Left colon (tissue), 2 donors: ENCODE measurements around the gene ACMSD. TPM values are rescaled to one million over a fixed set of nuclear protein-coding genes. Genes with fewer than 3 reads are reported as not detected.
"Not testable (repeated sequence)": the region's sequence is repeated elsewhere in the genome, so short reads cannot be mapped to it uniquely, and the experiment has no call there.

ENCODE experiments used
- ATAC-seq: fragments of 200-7000 bp; cut with Tn5 transposase; one replicate; pipeline ENCODE4 v1.9.1; 2020; ENCODE audit warnings: mild to moderate bottlenecking, moderate library complexity
- DNase-seq, 2 donors: peaks; one replicate each; pipeline ENCODE4 v3.0.0-alpha.2; 2020
- intact Hi-C, 2 donors: fragments of 100-400 bp; cut with DNase I in 1 of 2; cut with micrococcal nuclease in 1 of 2; formaldehyde crosslinking; loops; one replicate each; pipeline versions ENCODE4 v1.11.2 to v1.14.0; 2022; cut with DNase I, micrococcal nuclease
- total RNA-seq, 2 donors: library from RNA; stranded (reverse); fragmentation: NEBNext Ultra II Directional; extraction: Animal tissue kit (Norgen Biotek cat#: 25700); gene quantifications; one replicate each; pipeline ENCODE4 v1.2.1, GENCODE V29; 2021
- donor health status: DM: no; HTN: no; CAD: no.
- donor health status: DM: yes; HTN: yes; CAD: no.

ACMSD gene
- total RNA-seq, 2 donors from 2014 or later, result not detected

DNA sequence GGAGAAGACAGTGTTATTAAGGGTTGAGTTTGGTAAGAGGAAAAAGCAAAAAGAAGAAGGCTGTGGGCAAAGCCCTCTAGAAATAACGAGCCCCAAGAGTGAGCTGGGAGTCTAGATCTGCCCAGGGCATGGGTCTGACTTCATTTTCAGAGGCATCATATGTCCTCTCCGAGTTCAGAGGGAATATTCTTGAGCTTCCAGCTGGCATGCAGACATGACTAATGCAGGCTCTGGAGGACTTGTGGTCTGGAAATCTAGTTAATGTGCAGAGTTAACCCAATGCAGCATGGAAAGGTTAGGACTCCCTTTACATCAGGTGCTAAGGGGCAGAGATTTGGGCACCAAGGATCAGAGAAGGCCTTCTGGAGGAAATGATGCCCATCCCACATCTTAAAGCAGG, 7.3 kb downstream of the ACMSD start:
- intact Hi-C loops, result no loop called here
- DNase-seq (no peak), ATAC-seq (no peak)

DNA sequence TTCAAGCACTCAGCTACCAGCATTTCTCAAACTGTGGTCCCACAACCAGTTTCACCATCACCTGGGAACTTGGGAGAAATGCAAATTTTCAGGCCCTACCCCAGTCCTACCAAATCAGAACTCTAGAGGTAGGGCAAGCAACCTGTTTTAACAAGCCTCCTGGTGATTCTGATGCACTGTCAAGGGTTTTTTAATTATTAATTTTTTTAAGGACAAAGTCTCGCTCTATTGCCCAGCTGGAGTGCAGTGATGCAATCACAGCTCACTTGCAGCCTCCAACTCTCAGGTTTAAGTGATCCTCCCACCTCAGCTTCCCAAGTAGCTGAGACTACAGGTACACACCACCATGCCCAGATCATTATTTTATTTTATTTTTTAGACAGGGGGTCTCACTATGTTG, 7.8 kb downstream of the ACMSD start:
- intact Hi-C loops, result no loop called here
- no peak for ATAC-seq
- no peak for DNase-seq

DNA sequence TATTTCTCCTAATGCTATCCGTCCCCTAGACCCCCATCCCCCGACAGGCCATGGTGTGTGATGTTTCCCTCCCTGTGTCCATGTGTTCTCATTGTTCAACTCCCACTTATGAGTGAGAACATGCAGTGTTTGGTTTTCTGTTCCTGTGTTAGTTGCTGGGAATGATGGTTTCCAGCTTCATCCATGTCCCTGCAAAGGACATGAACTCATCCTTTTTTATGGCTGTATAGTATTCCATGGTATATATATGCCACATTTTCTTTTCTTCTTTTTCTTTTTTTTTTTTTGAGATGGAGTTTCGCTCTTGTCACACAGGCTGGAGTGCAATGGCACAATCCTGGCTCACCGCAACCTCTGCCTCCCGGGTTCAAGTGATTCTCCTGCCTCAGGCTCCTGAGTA, 9.2 kb downstream of the ACMSD start:
- intact Hi-C loops, DNase-seq, ATAC-seq: not testable (repeated sequence)

DNA sequence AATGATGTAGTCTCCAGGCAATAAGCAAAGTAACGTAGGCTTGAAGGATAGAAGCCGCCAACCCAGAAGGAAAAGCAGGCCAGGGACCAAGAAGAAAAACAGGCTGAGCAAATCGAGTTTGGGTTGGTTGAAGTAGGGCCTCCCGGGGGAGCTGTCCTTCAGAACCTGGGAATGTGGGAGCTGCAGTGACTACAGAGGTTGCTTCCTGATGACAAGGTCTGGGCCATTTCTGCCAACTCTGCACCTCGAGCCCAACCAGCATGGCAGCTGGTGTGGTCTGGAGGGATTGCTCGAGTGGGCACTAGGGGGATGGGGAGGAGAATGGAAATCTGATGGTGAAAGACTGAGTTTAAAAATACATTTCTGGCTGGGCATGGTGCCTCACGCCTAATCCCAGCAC, 14.1 kb downstream of the ACMSD start:
- ATAC-seq (no peak), DNase-seq (no peak)
- intact Hi-C loops, result no loop called here

DNA sequence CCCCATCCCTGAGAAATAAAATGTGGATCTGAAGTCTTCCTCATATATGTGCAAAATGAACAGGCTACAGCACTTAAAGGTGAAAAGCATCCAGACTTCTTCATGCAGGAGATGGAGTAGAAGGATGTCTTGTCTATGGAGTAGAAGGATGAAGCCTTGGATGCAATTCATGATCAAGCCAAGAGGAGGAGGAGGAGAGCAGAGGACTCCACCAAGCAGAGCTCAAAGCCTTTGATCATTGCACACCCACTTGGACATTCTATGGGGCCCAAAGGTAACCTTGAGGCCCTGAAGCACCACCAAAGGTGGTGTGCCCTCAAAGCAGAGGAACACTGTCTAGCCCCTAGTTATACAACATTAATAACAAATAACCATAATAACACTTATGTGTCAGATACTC, 17.3 kb downstream of the ACMSD start:
- ATAC-seq (no peak), DNase-seq (no peak)
- intact Hi-C loops, result no loop called here

DNA sequence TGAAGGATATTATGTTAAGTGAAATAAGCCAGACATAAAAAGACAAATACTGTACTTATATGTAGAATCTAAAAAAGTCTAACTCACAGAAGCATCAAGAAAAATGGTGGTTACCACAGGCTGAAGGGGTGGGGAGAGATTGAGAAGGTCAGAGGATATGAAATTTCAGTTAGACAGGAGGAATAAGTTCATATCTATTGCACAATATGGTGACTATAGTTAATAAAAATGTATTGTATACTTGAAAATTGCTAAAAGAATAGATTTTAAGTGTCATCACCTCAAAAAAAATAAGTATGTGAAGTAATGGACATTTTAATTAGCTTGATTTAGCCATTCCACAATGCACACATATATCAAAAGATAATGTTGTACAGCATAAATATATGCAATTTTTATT, 19.8 kb downstream of the ACMSD start:
- intact Hi-C loops, result no loop called here
- ATAC-seq (no peak), DNase-seq (no peak)

DNA sequence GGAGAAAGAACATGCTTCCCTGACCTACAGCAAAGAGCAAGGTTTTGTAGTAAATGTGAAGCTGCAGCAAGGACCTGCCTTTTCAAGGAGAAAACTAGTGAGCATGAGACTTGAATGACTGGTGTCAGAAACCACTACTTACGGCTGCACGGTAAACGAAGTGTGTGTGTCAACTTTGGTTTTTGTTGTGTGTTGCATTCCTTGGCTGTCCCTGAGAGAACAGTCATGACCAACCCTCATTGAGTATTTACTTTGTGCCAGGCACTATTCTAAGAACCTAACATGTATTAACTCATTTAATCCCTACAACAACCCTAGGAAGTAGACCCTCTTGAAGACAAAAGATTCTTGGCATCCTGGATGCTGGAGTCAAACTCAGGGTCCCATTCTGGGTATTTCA, 22.8 kb downstream of the ACMSD start:
- ATAC-seq, result no peak
- intact Hi-C loops, result no loop called here
- no peak for DNase-seq

DNA sequence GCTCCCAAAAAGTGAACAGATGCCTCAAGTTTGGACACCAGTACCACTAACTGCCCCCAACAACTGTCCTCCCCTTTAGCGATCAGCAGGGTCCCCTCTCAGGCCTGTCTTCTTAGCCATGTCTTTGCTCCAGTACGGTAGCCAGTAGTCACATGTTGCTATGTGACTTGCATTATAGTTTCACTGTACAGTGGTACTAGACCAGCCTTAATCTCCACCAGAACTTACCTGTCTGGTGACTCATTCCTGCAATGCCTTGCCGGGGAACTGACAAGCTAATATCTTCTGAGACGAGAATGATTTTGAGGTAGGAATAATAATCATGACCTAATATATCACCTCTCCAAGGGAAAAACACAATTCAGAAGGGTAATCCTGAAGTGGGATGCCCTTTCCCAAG, 23.7 kb downstream of the ACMSD start:
- DNase-seq, result no peak
- ATAC-seq, result no peak
- intact Hi-C loops, result no loop called here

DNA sequence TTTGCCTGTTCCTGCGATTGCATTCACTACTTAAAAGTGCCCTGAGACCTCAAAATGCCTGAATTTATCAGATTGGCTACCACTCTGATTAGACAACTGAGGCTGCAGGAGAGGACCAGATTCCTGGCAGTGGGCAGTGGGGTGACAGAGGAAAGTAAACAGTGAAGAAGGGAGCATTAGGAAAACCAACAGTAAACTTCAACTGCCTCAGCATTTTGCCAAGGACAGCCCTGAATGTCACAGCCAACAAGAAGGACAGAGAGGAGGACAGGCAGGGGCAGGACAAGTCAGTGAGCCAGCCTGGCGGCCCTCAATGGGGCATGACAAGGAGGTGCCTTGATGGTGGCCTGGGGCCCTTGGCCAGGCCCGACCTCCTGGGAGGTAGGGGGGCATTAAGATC, 24.3 kb downstream of the ACMSD start:
- intact Hi-C loops, result no loop called here
- no peak for ATAC-seq
- no peak for DNase-seq

DNA sequence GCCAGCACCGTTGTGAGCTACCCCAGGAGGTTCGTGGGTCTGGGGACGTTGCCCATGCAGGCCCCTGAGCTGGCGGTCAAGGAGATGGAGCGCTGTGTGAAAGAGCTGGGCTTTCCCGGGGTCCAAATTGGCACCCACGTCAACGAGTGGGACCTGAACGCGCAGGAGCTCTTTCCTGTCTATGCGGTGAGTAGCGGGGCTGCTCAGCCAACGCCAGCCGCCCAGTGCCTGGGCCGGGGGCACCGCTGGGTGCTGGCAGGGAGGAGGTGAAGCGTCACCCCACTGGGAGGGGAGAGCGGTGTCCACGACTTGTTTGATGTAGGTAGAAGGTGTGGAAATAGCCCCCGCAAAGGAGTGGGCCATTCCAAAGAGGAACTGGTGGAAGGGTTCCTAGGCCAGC, 25.0 kb downstream of the ACMSD start:
- DNase-seq (no peak), ATAC-seq (no peak)
- intact Hi-C loops, result no loop called here

DNA sequence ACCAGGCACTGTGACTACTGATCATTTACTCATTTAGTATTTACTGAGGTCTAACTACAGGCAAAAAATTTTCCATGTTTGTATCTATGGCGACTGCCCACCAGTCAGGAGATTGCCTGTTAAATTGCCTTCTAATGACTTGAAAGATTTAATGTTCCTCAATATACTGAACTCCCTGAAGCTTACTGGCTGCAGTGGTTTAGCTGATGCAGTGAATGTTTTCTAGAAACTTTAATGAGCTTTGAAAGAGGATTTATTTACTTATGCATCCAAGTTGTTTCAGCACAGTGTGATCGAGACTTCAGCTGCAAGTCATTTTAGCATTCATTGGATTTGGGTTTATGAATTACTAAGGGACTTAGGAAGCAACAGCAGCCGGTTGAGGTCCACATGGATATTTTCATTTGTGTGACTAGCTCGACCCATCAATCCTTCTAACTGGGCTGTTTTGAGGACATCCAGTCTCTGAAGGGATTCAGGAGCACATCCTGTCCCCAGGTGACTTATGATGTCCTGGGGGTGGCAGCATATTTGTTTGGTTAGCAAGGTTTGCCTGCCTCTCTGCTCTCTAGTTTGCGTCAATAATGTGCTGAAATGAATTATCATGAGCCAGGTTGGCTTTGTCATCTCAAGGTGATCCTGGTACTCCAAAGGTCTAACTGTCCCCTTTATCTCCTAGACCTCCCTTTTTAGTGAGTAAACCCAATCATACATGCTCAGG, 26.8 kb downstream of the ACMSD start:
- intact Hi-C loops, result no loop called here
- DNase-seq (no peak), ATAC-seq (no peak)

DNA sequence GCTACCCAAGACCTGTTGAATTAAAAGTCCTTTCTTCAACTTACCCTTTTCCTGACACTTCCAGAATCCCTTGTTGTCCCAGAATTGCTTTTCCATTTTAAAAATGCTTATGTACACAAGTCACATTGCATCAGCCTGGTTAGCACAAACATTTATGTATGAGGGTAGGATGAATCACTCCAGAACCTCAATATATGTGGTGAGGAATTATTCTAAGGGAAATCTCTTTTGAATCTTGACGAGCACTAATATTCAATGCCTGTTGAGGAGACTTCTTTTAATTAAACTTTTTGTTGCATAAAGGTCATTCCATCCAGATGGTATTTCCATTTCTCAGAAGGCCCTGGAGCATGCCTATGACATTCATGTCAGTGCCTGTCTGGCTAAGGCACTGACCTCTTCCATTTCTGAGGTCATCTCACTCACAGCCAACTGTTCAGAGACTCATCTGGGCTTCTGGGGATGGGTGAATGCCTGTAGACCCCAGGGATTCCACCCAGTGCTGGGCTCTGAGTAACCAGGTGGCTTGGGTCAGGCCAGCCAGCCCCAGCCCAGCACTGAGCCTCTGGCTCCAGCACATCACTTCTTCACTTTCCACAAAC, 28.2 kb downstream of the ACMSD start:
- no peak for ATAC-seq

DNA sequence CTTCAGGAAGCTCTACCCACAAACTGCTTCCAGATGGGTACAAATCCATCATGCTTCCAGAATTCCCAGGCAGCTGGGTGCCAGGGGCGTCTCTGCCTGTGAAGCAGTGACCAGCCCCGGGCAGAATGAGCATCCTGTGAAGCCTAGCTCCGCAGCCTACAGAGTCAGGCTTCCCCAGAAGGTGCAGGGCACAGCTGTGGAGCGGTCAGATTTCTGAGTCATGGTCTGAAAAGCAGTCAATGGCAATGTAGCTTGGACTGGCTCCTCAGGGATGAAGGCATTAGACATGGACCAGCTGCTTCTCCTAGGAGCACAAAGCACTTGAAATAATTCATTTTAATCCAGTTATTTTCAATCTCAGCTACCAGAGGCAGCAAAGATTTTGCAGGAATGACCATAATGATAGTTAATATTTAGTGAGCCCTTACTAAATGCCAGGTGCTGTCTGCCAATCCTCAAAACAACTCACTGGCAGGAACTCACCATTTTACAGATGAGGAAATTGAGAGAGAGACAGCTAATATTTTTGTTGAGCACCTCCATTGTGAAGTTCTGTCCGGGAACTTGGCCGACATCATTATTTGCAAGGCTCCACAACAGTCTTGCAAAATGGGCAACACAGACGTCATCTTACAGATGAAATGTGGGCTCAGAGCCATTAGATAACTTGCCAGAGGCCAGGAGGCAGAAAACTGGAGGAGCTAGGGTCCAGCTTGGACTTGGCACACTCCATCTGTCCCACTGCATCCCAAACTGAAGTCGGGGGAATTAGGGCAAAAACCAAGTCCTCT, 31.7 kb downstream of the ACMSD start:
- ATAC-seq (no peak), DNase-seq (no peak)
- intact Hi-C loops, result no loop called here

More for the DNA sequence above, 28.2 kb downstream of the ACMSD start:
- intact Hi-C loops, result no loop called here
- DNase-seq, result no peak

DNA sequence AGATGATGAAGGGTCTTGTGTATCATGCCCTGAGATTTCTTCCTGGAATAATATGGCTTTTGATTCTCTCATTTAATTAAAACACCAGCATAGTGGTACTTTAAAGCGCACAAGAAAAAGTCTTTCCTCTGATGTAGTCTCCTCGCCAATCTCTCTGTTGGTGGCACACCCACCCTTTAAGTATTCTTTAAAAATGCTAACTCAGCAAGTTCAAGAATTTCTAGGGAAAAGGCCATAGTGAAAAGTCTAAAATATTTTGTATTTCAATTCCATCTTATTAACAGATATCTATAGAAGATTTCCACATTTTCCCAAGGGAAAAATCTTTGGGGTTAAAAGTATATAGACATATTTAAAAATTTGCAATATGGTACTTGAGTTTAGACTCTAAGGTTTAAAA, 34.7 kb downstream of the ACMSD start:
- DNase-seq, result no peak
- intact Hi-C loops, result no loop called here
- no peak for ATAC-seq

DNA sequence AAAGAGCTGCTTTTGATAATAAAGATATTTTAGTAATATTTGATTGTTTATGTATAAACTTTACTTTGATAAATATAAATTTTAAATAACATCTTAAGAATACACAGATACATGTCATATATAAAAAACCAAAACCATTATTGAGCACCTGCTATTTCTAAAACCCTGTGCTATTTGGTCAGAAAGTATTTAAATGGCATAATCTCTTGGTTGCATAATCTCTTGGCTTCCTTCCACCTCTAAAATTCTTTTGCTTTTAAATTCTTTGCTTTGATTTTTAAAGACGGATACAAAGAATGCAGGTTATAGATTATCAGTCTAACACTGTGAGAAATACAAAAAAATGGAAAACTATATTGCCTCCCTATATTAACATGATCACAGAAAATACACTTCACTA, 36.9 kb downstream of the ACMSD start:
- no peak for ATAC-seq
- intact Hi-C loops, result no loop called here

DNA sequence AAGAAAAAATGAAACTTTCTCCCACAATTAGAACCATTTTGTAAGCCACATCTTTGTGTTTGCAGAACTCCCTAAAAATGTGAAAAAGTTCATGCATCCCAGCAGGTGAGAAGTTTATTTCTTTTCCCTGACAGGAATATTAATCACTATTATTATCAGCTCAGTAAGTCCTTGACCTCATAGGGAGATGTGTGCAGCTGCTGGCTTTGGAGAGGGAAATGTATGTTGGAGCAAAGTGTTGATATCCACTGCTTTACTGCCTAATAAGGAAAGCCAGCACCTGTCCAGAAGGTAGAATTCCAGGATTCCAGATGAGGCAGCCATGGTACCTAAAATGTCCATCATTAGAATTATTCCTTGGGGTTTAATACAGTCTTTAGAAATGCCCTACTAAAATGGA, 44.4 kb downstream of the ACMSD start:
- intact Hi-C loops, result no loop called here
- DNase-seq, result no peak
- ATAC-seq, result no peak

More for the DNA sequence above, 36.9 kb downstream of the ACMSD start:
- no peak for DNase-seq

DNA sequence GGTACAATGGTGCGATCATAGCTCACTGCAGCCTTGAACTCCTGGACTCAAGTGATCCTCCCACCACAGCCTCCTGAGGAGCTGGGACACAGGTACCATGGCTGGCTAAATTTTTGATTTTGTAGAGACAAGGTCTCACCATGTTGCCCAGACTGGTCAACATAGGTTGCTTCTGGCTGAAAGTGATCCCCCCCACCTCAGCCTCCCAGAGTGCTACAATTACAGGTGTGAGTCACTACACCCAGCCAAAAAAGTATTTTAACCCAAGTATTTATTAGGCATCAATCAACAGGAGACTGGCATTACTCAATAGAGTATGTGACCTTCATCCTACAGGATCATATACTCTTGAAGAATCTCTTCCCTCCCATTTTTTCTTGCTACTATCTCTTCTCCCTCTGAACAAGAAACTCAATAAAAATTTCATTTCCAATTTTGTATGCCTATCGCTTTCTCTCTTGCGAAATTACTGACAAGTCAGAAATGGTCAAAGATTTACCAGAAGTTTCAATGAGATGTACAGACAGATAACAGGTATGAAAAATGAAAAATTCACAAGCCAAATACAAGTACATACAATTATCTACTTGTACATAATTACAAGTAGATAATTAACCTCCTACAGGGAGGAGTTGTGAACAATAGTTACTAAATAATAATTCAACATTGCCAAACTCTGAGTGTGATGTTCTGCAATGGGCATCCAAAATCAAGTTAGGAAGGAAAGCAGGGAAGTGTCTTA, 45.3 kb downstream of the ACMSD start:
- no peak for ATAC-seq
- DNase-seq, result no peak
- intact Hi-C loops, result no loop called here

DNA sequence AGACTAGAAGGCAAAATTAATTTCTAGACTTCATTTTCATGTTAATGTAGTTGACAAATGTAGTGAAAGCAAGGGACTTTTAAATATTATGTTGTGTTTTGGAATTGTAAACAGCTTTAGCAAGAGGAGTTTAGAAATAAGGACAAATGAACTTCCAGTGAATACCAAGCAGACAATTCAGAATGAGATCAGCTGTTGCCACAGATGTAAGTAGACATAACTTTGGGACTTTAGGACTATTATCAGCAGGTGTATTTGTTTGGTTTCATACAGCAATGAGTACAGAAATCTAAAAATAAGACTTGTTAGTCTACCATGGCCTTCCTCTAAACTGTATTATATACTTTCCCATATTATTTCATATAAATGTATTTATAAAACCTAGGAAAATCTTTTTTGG, 46.0 kb downstream of the ACMSD start:
- DNase-seq (no peak), ATAC-seq (no peak)
- intact Hi-C loops, result no loop called here

DNA sequence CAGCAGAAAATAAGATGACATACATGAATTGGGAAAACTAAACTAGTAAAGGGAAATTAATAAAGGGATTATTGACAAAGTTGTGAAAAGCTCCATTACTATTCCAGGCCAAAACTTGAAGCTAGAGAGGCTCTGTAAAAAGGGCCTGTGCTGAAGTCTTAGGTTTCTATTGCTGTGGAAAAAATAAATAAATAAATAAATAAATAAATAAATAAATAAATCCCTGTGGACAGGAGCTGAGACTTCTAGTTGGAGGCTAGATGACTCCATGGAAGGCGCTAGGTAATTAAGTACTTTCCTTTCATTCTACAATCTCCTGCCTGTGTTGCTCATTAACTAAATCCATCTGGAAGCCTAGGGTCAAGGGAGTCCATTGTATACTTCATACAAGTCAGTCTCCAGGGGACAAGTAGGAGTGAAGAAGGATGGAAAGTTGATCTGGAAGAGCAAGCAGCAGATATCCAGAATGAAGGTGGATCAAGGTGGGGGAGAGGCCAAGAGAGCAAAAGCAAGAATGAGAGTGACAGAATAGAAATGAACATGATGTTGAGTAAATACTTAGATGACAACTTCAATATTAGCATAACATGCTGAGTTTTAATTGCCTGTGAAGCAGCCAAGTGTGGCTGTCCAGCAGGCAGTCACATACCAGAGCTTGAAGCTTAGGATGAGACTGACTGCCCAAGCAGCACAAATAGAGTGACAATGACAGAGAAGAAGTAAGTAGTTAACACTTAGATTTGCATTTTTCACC, 54.0 kb downstream of the ACMSD start:
- intact Hi-C loops, result loop anchor here in 1 of 2 donors (10.0 kb wide), 1 partner anchor 438 kb away; no protein-coding TSS in a partner anchor
- no peak for ATAC-seq
- DNase-seq, result no peak
